Measurements from ENCODE around the gene CSPG4. TPM values are rescaled to one million over a fixed set of nuclear protein-coding genes. Genes with fewer than 3 reads are reported as not detected.

The CSPG4 gene
- total and polyA plus RNA-seq, 9 donors, result 56.6 to 110 (median 85.1) TPM

DNA sequence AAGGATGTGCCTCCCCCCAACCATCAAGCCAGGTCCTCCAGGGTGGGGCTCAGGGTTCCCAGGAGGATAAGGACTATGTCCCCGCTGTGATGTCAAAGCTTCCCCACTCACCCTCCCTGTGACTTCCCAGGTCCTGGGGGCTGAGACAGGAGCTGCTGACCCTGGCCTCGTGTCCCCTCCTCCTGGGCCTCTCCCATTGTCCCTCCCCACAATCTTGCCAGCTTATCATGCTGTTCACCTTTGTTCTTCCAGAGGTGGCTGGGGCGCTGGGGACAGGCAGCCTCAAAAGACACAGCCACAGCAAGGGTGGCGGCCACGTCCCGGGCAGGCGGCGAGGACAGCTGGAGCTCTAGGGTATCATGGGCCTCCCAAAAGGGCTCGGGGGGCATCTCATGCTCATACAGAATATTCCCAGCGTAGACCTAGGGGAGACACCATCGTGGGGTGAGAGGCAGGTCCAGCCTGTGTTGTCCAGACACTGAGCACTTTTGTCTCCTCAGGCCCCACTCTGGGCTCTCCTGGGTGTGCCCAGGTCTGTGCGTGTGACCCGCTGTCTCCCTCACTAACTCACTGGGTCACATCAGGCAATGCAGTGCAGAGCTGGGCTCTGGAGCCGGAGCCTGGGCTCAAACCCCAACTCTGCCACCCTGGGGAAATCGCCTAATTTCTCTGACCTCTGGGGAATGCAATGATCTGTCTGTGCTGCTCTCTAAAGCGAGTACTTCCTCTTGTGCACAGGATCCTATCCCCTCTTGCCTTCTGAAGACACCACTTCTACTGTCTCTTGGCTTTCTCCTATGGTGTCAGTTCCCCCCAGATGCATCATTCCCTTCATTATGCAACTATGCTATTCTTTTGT, 35.0 kb downstream of the CSPG4 start:
- peaks cover 76% of the 10 kb centered on the region for H3K36me3 ChIP-seq (ENCODE audit: control insufficient read depth, insufficient read depth, low read length)
- no peaks in the 10 kb centered on the region for H3K27me3 ChIP-seq (ENCODE audit: control insufficient read depth, insufficient read depth, low read length)
- WGBS (ENCODE audit: insufficient coverage), result 78% methylated on average over 16 of the region's 16 CpGs
- peaks cover 41% of the 10 kb centered on the region for H3K4me1 ChIP-seq (ENCODE audit: control insufficient read depth, insufficient read depth, low read length)
- no peak for DNase-seq
- no peak overlapping the region for H3K27ac ChIP-seq (ENCODE audit: low read length)
- no peaks in the 10 kb centered on the region for H3K9me3 ChIP-seq (replicated peaks; ENCODE audit: control insufficient read depth, low read depth, low read length)
- no peak overlapping the region for H3K4me3 ChIP-seq (ENCODE audit: low read length)

DNA sequence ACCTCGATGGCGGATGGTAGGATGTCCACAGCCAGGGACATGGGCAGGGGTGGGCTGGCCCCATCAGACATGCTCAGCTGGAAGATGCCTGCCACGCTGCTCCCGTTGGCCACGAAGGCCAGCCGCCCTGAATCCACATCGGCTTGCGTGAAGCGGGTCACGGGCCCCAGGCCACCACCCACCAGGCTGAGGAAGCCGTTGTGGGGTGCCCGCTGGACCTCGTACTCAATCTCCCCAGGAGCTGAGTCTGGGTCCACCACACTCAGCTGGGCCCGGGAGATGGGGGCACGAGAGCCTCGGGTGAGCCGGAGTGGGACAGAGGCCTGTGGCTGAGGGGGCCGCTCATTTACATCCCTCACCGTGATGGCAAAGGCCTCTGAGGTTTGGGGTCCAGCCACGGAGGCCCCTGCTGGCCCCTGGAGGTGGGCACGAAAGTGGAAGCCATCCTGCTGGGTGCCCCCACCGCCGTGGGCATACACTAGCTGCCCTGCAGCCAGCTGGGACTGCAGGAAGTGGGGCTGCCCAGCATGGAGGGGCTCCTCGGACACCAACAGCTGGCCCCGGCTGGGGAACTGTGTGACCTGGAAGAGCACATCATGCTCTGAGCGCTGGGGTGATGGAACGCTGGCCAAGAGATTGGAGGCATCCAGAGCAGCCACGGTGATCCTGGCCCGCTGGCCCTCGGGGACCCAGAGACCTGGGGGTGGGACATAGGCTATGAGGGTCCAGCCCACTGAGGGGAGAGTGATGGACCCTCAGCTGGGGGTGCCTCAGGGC, 35.8 kb downstream of the CSPG4 start:
- no peak overlapping the region for H3K4me3 ChIP-seq (ENCODE audit: low read length)
- peaks cover 70% of the 10 kb centered on the region for H3K36me3 ChIP-seq (ENCODE audit: control insufficient read depth, insufficient read depth, low read length)
- H3K27me3 ChIP-seq (ENCODE audit: control insufficient read depth, insufficient read depth, low read length), result no peaks in the 10 kb centered on the region
- no peak overlapping the region for H3K27ac ChIP-seq (ENCODE audit: low read length)
- no peak for DNase-seq
- no peaks in the 10 kb centered on the region for H3K9me3 ChIP-seq (replicated peaks; ENCODE audit: control insufficient read depth, low read depth, low read length)
- peaks cover 49% of the 10 kb centered on the region for H3K4me1 ChIP-seq (ENCODE audit: control insufficient read depth, insufficient read depth, low read length)
- WGBS (ENCODE audit: insufficient coverage), result 83% methylated on average over 29 of the region's 30 CpGs

DNA sequence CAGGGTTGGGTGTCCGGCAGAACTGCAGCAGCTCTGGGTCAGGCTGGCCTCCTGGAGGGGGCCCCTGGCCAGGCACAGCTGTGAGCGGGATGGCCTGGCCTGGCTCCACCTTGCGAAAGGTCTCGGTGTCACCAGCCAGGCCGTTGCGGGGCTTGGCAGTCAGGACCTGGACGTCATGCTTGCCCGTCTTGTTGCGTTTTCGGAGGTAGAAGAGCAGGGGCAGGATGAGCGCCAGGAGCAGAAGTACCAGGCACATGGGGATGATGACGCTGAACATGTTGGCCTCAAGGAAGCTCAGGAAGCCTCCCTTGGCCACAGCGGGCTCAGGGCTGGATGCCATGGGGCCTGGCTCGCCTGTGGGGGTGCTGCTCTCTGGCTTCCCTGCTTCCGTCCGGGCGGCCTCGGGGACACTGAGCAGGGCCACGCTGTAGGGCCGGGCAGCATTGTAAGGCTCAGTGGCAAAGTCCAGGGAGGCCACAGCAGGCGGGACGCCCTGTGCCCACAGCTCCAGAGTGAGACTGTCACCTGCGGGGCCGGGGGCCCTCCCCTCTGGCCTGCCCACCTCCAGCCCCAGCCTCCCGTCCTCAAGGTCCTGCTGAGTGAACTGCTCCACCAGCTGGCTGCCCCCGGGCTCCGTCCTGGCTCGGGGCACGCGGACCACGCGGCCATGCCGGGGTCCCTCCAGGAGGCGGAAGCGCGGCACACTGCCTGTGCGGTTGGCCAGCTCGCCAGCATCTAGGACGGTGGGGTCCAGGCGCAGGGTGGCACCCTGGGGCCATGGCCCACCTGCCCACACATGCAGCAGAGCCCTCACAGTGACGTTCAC, 36.9 kb downstream of the CSPG4 start:
- peaks cover 59% of the 10 kb centered on the region for H3K36me3 ChIP-seq (ENCODE audit: control insufficient read depth, insufficient read depth, low read length)
- peaks cover 60% of the 10 kb centered on the region for H3K4me1 ChIP-seq (ENCODE audit: control insufficient read depth, insufficient read depth, low read length)
- no peak overlapping the region for H3K27ac ChIP-seq (ENCODE audit: low read length)
- DNase-seq, result no peak
- 84% methylated on average over 40 of the region's 41 CpGs for WGBS (ENCODE audit: insufficient coverage)
- no peak overlapping the region for H3K4me3 ChIP-seq (ENCODE audit: low read length)
- H3K9me3 ChIP-seq (replicated peaks; ENCODE audit: control insufficient read depth, low read depth, low read length), result no peaks in the 10 kb centered on the region
- no peaks in the 10 kb centered on the region for H3K27me3 ChIP-seq (ENCODE audit: control insufficient read depth, insufficient read depth, low read length)

DNA sequence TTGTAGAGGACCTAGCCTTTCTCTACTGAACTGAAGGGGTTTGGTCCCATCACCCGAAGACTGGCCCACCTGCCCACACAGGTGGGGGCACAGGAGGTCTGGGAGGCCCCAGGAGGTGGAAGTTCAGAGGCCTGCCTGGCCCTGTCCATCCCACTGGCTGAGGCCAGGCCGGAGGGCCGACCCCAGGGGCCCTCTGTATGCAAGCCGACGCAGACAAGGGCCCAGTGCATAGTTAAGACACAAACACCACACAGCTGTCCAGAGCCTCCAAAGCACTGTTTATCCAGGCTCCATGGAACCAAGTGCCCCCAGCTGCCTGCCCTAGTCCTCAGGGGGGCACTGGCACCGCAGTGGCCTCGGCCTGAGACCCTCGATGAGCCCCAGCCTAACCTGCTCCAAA, 38.3 kb downstream of the CSPG4 start:
- peaks cover 75% of the 10 kb centered on the region for H3K4me1 ChIP-seq (ENCODE audit: control insufficient read depth, insufficient read depth, low read length)
- WGBS (ENCODE audit: insufficient coverage), result 62% methylated on average over 8 of the region's 8 CpGs
- H3K27ac ChIP-seq (ENCODE audit: low read length), result peak overlapping the region; percentile 83
- no peak overlapping the region for H3K4me3 ChIP-seq (ENCODE audit: low read length)
- H3K9me3 ChIP-seq (replicated peaks; ENCODE audit: control insufficient read depth, low read depth, low read length), result no peaks in the 10 kb centered on the region
- no peaks in the 10 kb centered on the region for H3K27me3 ChIP-seq (ENCODE audit: control insufficient read depth, insufficient read depth, low read length)
- H3K36me3 ChIP-seq (ENCODE audit: control insufficient read depth, insufficient read depth, low read length), result peaks cover 45% of the 10 kb centered on the region
- no peak for DNase-seq

DNA sequence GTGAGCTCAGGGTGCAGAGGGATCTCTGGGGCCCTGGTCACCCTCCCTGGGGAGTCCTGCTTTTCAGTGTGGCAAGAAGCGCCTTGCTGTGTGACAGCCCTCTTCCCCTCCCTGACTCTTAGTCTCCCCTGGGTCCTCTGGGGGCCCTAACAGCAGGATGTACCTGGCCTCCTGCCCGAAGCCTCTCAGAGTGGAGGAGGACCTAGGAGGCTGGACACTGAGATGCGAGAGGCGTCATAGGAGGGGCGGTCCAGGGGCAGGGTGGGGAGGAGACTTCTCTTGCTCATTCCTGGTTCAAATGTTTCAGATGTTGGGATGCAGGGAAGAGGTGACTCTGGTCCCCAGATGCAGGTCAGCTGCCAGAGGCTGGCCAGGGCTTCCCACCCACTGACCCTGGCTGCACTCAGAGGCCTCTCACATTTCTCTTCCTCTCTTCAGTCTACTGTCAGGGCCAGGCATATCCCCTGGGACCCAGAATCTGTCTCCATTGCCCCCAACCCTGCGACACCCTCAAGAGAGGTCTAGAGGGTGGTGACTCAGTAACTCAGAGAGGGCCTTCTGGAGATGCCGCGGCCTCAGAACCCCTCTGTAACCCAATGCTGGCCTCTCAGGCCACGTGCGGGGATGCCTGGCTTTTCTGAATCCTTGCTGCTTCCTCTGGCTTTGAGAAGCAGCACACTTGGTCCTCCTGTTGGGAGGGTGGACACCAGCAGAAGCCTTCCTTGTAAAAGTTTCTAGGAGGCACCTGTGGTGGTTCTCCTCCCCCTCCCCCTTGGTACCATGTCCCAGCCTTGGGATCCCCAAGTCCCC, 39.0 kb downstream of the CSPG4 start:
- H3K4me3 ChIP-seq (ENCODE audit: low read length), result no peak overlapping the region
- H3K27me3 ChIP-seq (ENCODE audit: control insufficient read depth, insufficient read depth, low read length), result no peaks in the 10 kb centered on the region
- peak overlapping the region; percentile 83 for H3K27ac ChIP-seq (ENCODE audit: low read length)
- peaks cover 37% of the 10 kb centered on the region for H3K36me3 ChIP-seq (ENCODE audit: control insufficient read depth, insufficient read depth, low read length)
- peaks cover 82% of the 10 kb centered on the region for H3K4me1 ChIP-seq (ENCODE audit: control insufficient read depth, insufficient read depth, low read length)
- WGBS (ENCODE audit: insufficient coverage), result 74% methylated on average over 3 of the region's 10 CpGs
- DNase-seq, result peak; percentile 98
- no peaks in the 10 kb centered on the region for H3K9me3 ChIP-seq (replicated peaks; ENCODE audit: control insufficient read depth, low read depth, low read length)

DNA sequence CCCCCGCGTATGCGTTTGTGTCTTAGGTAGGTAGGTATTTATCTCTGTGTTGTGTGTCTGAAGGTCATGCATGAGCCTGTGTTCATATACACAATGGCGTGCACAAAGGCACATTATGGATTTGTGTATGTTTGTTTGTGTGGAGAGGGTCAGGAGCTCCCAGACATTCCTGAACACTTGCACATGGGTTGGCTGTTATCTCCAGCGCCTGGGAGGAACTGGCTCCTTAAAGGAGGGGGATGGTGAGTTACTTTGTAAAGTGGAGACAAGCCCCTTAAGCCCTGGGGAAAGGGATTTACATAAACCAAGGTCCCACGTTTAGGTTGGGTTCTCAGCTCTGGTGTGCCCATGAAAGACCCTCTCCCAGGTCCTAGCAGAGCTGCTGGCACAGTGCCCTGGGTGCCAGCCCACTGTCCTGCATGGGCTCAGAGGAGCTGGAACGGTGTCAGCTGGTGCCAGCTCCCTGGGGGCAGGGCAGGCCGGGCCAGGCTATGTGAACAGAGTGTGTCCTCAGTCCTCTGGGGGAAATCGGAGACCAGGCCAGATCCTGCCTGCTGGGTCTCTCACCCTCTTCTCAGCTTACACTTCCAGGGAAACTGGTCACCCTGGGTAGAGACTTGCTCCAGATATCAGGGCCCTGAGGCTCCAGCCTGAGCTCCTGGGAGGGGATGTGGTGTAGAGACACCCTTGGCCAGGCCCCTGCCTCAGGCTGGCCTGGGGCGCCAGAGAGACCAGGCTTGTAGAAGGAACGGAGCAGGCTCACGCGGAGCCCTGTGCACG, 39.8 kb downstream of the CSPG4 start:
- peak; percentile 92 for DNase-seq
- Histone ChIP-seq H3K4me3 (ENCODE audit: low read length) (no peak overlapping the region), H3K27me3 (ENCODE audit: control insufficient read depth, insufficient read depth, low read length) (no peaks in the 10 kb centered on the region), H3K9me3 (replicated peaks; ENCODE audit: control insufficient read depth, low read depth, low read length) (no peaks in the 10 kb centered on the region), H3K27ac (ENCODE audit: low read length) (peak overlapping the region; percentile 83), H3K36me3 (ENCODE audit: control insufficient read depth, insufficient read depth, low read length) (peaks cover 30% of the 10 kb centered on the region), H3K4me1 (ENCODE audit: control insufficient read depth, insufficient read depth, low read length) (peaks cover 83% of the 10 kb centered on the region)
- WGBS (ENCODE audit: insufficient coverage), result 22% methylated on average over 10 of the region's 14 CpGs

DNA sequence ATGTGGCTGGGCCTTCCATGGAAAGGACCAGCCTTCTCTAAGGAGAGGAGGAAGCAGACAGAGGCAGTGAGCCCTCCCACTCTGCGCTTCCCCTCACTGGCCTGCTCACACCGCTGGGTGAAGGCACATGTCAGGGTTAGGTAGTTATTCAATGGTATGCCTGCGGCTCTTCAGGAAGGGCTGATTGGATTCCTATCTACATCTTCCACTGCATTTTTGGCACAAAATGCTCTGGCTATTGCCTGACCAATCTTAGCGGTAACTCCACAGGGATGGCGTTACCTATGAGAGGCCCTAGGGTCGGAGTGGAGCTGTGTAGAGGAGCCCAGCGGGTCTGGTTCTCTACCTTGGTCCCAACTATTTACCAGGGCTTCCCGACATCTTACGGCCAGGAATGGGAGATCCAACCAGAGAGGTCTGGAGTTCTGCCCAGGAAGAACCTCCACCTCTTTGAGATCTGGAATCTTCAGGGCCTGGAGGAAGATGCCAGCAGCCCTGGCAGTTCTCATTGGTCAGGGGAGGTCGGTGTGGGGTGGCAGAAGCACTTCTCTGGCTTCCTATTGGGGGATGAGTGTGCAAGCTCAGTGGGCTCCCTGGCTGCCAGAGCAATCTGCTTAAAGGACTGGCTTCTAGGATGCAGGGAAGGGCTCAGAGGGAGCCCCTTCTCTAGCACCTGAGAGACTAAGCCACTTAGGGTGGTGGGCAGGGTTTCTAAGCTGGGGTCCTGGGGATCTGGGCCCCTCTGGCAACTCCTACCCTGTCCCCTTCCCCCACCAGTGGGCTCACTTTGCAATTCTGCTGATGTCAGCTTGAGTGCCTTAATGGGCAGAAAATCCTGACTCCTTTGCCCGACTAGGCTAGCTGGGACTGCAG, 40.7 kb downstream of the CSPG4 start:
- Histone ChIP-seq H3K4me3 (ENCODE audit: low read length) (no peak overlapping the region), H3K36me3 (ENCODE audit: control insufficient read depth, insufficient read depth, low read length) (peaks cover 21% of the 10 kb centered on the region), H3K9me3 (replicated peaks; ENCODE audit: control insufficient read depth, low read depth, low read length) (no peaks in the 10 kb centered on the region), H3K4me1 (ENCODE audit: control insufficient read depth, insufficient read depth, low read length) (peaks cover 88% of the 10 kb centered on the region), H3K27me3 (ENCODE audit: control insufficient read depth, insufficient read depth, low read length) (no peaks in the 10 kb centered on the region), H3K27ac (ENCODE audit: low read length) (peak overlapping the region; percentile 83)
- 38% methylated on average over 3 of the region's 11 CpGs for WGBS (ENCODE audit: insufficient coverage)
- no peak for DNase-seq

DNA sequence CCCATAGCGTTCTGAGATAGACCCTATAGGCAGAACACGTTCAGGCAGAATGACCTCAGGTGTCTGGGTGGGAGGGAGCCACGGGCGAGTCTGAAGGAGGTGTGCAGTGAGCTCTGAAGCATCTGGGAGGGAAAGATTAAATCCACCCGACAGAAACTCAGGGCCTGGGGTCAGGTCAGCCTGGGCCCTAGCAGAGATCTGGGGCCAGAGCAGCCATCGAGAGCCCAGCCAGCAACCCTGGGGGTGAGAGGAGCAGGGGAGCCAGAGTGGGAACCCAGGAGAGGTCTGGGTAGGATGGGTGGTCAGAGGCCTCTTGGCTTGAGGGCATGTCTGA, 42.8 kb downstream of the CSPG4 start:
- Histone ChIP-seq H3K4me3 (ENCODE audit: low read length) (no peak overlapping the region), H3K4me1 (ENCODE audit: control insufficient read depth, insufficient read depth, low read length) (peaks cover 84% of the 10 kb centered on the region), H3K27me3 (ENCODE audit: control insufficient read depth, insufficient read depth, low read length) (no peaks in the 10 kb centered on the region), H3K27ac (ENCODE audit: low read length) (no peak overlapping the region), H3K9me3 (replicated peaks; ENCODE audit: control insufficient read depth, low read depth, low read length) (no peaks in the 10 kb centered on the region), H3K36me3 (ENCODE audit: control insufficient read depth, insufficient read depth, low read length) (peaks cover 2% of the 10 kb centered on the region)
- 61% methylated on average over 5 of the region's 6 CpGs for WGBS (ENCODE audit: insufficient coverage)
- DNase-seq, result no peak

Measured in muscle of leg (tissue), 11 donors.